Central memory CD4-positive, alpha-beta T cell (primary cell): ENCODE results near the gene FLT1.

Source experiments
- DNase-seq: peaks from one replicate; pipeline ENCODE4 v3.0.0; 2022

The FLT1 gene

GRCh38 chr13:28528388-28528787 is 33.5 kb upstream of the FLT1 start:
- no peak for DNase-seq

GRCh38 chr13:28527629-28528028 is 32.7 kb upstream of the FLT1 start:
- DNase-seq = no peak

DNA sequence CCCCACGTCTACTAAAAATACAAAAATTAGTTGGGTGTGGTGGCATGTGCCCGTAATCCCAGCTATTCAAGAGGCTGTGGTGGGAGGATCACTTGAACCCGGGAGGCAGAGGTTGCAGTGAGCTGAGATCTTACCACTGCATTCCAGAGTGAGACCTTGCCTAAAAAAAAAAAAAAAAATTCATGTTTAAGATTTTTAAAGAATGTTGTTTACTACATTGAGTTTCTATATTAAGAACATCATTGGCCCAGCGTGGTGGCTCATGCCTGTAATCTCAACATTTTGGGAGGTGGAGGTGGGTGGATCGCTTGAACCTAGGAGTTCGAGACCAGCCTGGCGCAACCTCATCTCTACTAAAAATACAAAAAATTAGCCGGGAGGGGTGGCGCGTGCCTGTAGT is 31.9 kb upstream of the FLT1 start:
- DNase-seq = no peak

DNA sequence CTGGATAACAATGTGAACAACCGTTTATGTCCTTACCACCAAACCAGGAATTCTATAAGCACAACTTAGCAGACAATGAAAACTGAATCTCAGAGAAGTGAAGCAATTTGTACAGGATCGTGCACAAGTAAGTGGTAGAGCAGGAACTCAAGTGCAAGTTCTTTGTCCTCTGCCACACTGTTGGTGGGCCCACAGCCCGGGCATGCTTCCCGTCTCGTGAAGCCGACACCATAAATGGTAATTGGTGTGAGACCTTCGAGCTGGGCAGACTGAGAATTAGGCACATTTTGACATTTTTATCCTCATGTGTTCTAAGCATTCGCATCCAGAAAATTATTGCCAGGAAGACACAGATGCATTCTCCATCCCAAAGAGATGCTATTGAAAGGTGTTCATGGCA is 27.9 kb upstream of the FLT1 start:
- DNase-seq = no peak

- DNase-seq = no peak
These were observed 18.8 kb upstream of the FLT1 start for GRCh38 chr13:28513745-28514144.

DNA sequence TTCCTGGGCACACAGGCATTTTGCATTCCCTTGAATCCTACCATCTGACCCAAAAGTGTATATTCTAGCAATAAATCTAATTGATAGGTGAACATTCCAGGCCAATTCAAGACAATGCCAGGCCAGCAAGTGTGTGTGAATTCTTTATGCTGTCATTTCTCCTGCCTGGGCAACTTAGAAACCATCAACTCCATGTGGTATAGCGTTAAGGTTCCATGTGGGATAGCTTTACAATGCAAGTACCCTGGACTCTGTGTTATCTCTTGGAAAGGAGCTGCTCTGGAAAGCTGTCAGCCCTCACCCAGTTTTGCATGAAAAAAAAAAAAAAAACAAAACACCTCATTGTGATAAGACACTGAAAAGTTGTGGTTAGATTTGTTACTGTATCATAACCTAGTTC is 15.6 kb upstream of the FLT1 start:
- DNase-seq = no peak

- no peak for DNase-seq
These were observed 15.1 kb upstream of the FLT1 start for GRCh38 chr13:28510066-28510465.

- DNase-seq = no peak
These were observed 10.7 kb upstream of the FLT1 start for GRCh38 chr13:28505543-28506135.

- DNase-seq = no peak
These were observed 8.4 kb upstream of the FLT1 start for GRCh38 chr13:28503182-28503967.

- no peak for DNase-seq
These were observed 6.6 kb upstream of the FLT1 start for GRCh38 chr13:28501547-28501946.

DNA sequence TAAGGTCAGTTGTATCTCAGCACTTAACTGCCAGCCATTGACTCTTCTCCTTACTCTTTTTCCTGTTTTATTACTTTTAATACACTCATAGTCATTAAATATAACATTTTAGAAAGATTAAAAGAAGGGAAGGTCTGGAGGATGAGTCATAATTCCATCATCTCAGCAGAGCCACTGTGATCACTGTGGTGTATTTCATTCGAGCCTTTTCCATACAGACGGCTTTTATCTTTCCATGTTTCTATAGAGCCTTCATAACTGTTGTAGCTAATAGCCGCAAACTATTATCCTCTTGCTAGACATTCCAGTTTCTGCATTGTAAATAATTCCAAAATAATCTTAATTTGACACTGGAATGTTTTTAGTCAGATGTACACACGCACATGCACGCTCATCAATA is 4.7 kb upstream of the FLT1 start:
- DNase-seq = no peak

- DNase-seq = no peak
These were observed 3.7 kb upstream of the FLT1 start for GRCh38 chr13:28498481-28499115.

- no peak for DNase-seq
These were observed 2.4 kb upstream of the FLT1 start for GRCh38 chr13:28497143-28497876.

DNA sequence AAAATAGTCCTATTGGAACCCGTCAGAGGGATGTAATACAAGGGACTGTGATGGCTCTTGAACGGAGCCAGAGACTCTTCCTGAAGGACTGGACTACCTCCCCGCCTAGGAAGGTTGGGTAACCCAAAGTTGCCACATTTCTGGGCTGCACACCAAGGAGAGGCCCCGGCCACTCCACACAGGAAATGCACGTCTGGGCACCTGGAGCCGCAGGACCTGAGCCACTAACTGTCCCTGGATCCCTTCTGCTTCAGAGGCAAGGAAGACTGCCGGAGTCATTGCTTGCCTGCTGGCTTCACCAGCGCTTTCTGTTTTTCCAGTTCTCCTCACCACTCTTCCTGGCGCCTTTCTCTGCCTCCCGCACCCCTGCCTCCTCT is 1.2 kb upstream of the FLT1 start:
- DNase-seq = no peak

GRCh38 chr13:28495538-28496187 is 735 bp upstream of the FLT1 start:
- no peak for DNase-seq

- no peak for DNase-seq
These were observed 487 bp downstream of the FLT1 start for GRCh38 chr13:28494504-28494777.

DNA sequence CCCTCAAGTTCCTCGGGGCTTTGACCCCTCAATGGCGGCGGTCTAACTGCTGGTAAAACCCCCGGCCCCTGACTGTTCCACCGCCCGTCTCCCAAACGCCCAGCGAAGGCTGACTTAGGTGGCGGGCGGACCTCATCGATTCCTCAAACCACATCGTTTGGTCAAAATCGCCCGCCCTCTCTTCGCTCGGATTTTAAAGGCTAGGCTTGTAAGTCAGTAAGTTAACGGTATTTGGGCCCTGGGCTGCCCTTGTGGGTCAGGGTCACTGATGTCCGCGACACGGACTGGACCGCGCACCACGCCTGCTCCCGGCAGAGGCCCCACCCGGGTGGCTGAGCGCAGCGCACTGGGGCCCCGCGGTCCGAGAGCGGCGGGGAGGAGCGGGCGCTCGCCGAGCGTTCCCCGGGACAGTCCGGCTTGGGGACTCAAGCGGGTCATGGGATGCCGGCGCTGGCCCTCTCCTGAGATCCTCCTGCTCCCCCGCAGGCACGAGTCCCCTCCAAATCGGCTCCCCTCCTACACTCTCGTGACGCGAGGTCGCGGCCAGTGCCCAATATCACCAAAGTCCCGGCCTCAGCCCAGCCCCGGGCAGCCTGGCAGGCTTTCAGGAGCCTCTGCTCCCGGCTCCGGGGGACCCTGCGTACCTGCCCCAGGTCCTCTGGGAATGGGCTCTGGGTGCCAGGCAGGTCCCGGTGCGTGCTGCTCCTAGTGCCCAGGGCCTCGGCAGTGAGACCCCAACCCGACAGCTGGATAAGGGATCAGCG is 1.0 kb downstream of the FLT1 start:
- DNase-seq = no peak

- peak; percentile 59 for DNase-seq
These were observed 2.2 kb downstream of the FLT1 start for GRCh38 chr13:28492569-28493367.

DNA sequence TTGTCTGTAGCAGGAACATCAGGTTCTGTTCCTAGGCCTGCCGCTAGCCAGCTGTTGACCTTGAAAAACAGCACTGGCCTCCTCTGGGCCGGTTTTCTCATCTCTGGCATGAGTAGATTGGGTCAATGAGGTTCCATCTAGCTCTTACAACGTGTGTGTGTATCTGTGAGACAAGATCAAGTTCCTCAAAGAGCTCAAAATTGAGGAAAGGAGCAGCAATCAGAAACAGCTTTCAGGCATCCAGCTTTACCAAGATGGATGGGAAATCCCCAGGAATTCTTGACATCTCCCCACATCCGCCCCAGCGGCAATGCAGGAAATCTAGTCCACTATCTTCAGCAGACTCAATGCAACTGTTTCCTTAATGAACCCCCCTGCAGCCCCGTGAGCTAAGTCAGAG is 4.9 kb downstream of the FLT1 start:
- DNase-seq = no peak

DNA sequence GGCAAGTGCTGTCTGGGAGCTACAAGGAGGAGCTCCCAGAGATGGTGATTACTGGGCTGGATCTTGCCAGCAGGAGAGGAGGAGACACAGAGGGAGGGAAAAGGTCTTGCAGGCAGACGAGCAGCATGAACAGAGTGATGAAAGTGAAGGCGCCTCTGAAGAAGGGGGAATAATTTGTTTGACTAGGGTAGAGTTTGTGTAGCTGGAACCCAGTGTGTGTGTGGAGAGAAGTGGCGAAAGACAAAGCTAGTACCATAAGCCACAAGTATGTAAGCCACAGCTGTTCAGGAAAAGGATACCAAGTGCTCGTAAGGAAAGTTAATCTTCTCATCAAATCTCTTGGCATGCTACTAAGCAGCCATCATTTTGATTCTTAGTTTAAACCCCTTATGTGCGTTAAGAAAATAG is 5.4 kb downstream of the FLT1 start:
- no peak for DNase-seq

DNA sequence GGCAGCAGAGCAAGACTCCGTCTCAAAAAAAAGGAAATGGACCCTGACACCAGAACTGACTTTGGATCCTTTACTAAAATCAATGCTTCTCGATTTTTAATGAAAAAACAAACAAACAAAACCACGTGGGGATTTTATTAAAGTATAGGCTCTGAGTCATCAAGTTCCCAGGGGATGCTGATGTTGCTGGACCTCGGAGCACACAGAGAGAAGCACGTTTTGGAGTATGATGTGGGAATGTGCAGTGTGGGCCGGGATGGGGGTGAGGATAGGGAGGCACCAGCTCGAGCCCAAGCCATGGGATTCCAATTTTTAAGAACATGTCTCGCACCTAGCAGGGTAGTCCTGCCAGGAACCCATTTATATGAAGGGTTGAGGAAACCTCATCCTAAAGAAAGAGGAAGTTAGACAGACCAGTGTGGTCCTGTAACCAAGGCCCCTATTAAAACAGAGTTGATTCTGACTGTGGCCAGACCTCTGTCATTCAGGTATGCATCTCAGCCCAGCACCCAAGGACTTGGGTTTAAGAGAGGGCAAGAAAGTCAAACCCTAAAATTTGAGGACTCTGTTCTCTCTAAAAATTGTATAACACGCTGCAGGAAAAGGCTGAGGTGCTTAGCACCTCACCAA is 6.4 kb downstream of the FLT1 start:
- DNase-seq = no peak
